Naive thymus-derived CD4-positive, alpha-beta T cell (primary cell): ENCODE results near the gene DISP1. TPM values are rescaled to one million over a fixed set of nuclear protein-coding genes. Genes with fewer than 3 reads are reported as not detected.

Experiments
- ATAC-seq: fragments of 150-1000 bp; cut with Tn5 transposase; 2 replicates; pipeline ENCODE4 v1.10.0; 2021; ENCODE audit warnings: mild to moderate bottlenecking, moderate library complexity
- CTCF ChIA-PET: fragments of 350-600 bp; sonication (Branson Sonifier 250); formaldehyde crosslinking; loops from one replicate; lab custom pipeline; 2021; ENCODE audit warnings: antibody characterized with exemption; lab: Charles Lee
- POLR2A ChIA-PET: fragments of 350-600 bp; sonication (Branson Sonifier 250); formaldehyde crosslinking; loops from one replicate; lab custom pipeline; 2021; ENCODE audit warnings: antibody characterized with exemption, inconsistent platforms; lab: Charles Lee
- DNase-seq, 9 donors: peaks; one replicate each; pipeline versions ENCODE4 v3.0.0 to v3.0.0-alpha.2; 2020 to 2022; ENCODE audit warnings: mixed read lengths in 1 of 9
- H3K27ac ChIP-seq: one replicate; pipeline ENCODE4 v1.7.0; 2013; ENCODE audit warnings: mild to moderate bottlenecking, low read depth, low read length, moderate library complexity
- H3K27me3 ChIP-seq, 2 donors: one replicate each; pipeline ENCODE4 v1.7.0; 2013; ENCODE audit warnings: low read length in 2 of 2, mild to moderate bottlenecking in 2 of 2, moderate library complexity in 2 of 2; ENCODE audit not compliant: control insufficient read depth in 2 of 2, insufficient read depth in 2 of 2
- H3K36me3 ChIP-seq, 3 experiments: 1 replicate in 2 of 3; 2 replicates in 1 of 3; pipeline ENCODE4 v1.7.0; 2013; ENCODE audit warnings: low read length in 3 of 3, mild to moderate bottlenecking in 3 of 3, moderate library complexity in 1 of 3; ENCODE audit not compliant: insufficient read depth in 3 of 3, control insufficient read depth in 2 of 3
- H3K4me1 ChIP-seq, 2 donors: one replicate each; pipeline ENCODE4 v1.7.0; 2013; ENCODE audit warnings: low read length in 2 of 2, mild to moderate bottlenecking in 2 of 2, moderate library complexity in 1 of 2; ENCODE audit not compliant: control insufficient read depth in 2 of 2, insufficient read depth in 2 of 2
- H3K4me3 ChIP-seq: 2 replicates; pipeline ENCODE4 v1.7.0; 2013; ENCODE audit warnings: mild to moderate bottlenecking, low read length
- H3K9me3 ChIP-seq, 3 experiments: 1 replicate in 2 of 3; 2 replicates in 1 of 3; pipeline ENCODE4 v1.7.0; 2013; ENCODE audit warnings: low read length in 3 of 3; ENCODE audit not compliant: control insufficient read depth in 2 of 3
- H3K27ac Mint-ChIP-seq, 9 donors: one replicate each; pipeline ENCODE4 v1.8.0; 2020 to 2022; ENCODE audit warnings: mixed read lengths in 9 of 9, mild to moderate bottlenecking in 8 of 9, moderate library complexity in 5 of 9, inconsistent platforms in 2 of 9
- H3K27me3 Mint-ChIP-seq, 5 donors: one replicate each; pipeline ENCODE4 v1.8.0; 2021 to 2022; ENCODE audit warnings: mixed read lengths in 5 of 5, mild to moderate bottlenecking in 1 of 5
- H3K36me3 Mint-ChIP-seq, 5 donors: one replicate each; pipeline ENCODE4 v1.8.0; 2020 to 2022; ENCODE audit warnings: mixed read lengths in 5 of 5, mild to moderate bottlenecking in 3 of 5, inconsistent platforms in 1 of 5
- H3K4me1 Mint-ChIP-seq, 7 donors: one replicate each; pipeline ENCODE4 v1.8.0; 2020 to 2022; ENCODE audit warnings: mixed read lengths in 7 of 7, mild to moderate bottlenecking in 3 of 7, inconsistent platforms in 1 of 7
- H3K4me3 Mint-ChIP-seq, 10 donors: one replicate each; pipeline ENCODE4 v1.8.0; 2020 to 2022; ENCODE audit warnings: mild to moderate bottlenecking in 10 of 10, mixed read lengths in 10 of 10, moderate library complexity in 6 of 10, inconsistent platforms in 2 of 10
- H3K9me3 Mint-ChIP-seq, 11 donors: one replicate each; pipeline ENCODE4 v1.8.0; 2020 to 2022; ENCODE audit warnings: mixed read lengths in 11 of 11, mild to moderate bottlenecking in 4 of 11, inconsistent platforms in 1 of 11, moderate library complexity in 1 of 11
- intact Hi-C, 2 donors: fragments of 100-400 bp; cut with micrococcal nuclease; formaldehyde crosslinking; loops; one replicate each; pipeline ENCODE4 v1.15.1; 2023
- polyA plus RNA-seq, 2 donors: library from polyadenylated mRNA; unstranded; fragments of 300-500 nt; fragmentation: Illumina TruSeq; gene quantifications; one replicate each; pipeline ENCODE4 v1.2.3, GENCODE V29; 2021
- total RNA-seq, 6 experiments: library from RNA in 5 of 6; stranded (reverse) in 5 of 6; gene quantifications; 1 replicate in 5 of 6; 2 replicates in 1 of 6; pipeline ENCODE4 v1.2.3 and lab custom pipeline; 2021 to 2026

The DISP1 gene
- total and polyA plus RNA-seq, 7 experiments from 2014 or later = 1.7 to 4.6 (median 3.0) TPM

DNA sequence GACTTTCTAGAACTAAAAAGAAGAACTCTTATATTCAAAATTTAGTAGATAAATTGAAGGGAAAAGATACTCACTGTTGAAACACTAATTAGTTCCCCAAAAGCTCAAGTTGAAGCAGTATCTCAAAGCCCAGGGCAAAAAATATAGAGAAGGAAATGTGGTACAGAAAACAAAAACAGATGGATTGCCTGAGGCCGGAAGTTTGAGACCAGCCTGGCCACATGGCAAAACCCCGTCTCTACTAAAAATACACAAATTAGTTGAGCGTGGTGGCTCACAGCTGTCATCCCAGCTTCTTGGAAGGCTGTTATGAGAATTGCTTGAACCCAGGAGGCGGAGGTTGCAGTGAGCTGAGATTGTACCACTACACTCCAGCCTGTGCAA, 41.9 kb upstream of the DISP1 start:
- Mint-ChIP-seq H3K36me3 (peaks cover 0 to 14% (median 6%) of the 10 kb centered on the region in 5 donors), H3K27me3 (peaks cover 0 to 13% (median 8%) of the 10 kb centered on the region in 5 donors), H3K9me3 (peaks cover 5 to 22% (median 13%) of the 10 kb centered on the region in 11 donors), H3K4me1 (peaks cover 11 to 22% (median 15%) of the 10 kb centered on the region in 7 donors), H3K4me3 (peak overlapping the region in 9 of 10 donors; percentile 45 to 70 (median 59)), H3K27ac (peak overlapping the region; percentile 48 to 90 (median 80))
- ChIA-PET CTCF (no interaction called here), POLR2A (no interaction called here)
- Histone ChIP-seq H3K27ac (no peak overlapping the region), H3K27me3 (no peaks in the 10 kb centered on the region), H3K4me1 (peaks cover 0 to 8% of the 10 kb centered on the region in 2 donors), H3K4me3 (no peak overlapping the region), H3K36me3 (no peaks in the 10 kb centered on the region), H3K9me3 (peaks cover 0 to 9% (median 0%) of the 10 kb centered on the region in 3 experiments)
- intact Hi-C loops = no loop called here
- DNase-seq (no peak), ATAC-seq (peak; percentile 62)

- H3K9me3 ChIP-seq = no peaks in the 10 kb centered on the region
- Mint-ChIP-seq H3K36me3 (no peaks in the 10 kb centered on the region), H3K27me3 (peaks cover 8 to 21% (median 15%) of the 10 kb centered on the region in 5 donors), H3K9me3 (no peaks in the 10 kb centered on the region), H3K4me1 (peaks cover 5 to 12% (median 11%) of the 10 kb centered on the region in 7 donors), H3K27ac (no peak overlapping the region), H3K4me3 (no peak overlapping the region)
- CTCF ChIA-PET = no interaction called here
- H3K36me3 ChIP-seq = no peaks in the 10 kb centered on the region
- no peak for ATAC-seq
- no peak overlapping the region for H3K27ac ChIP-seq
- peaks cover 0 to 5% of the 10 kb centered on the region in 2 donors for H3K4me1 ChIP-seq
- H3K27me3 ChIP-seq = no peaks in the 10 kb centered on the region
- intact Hi-C loops = no loop called here
- DNase-seq = no peak
- H3K4me3 ChIP-seq = no peak overlapping the region
- POLR2A ChIA-PET = no interaction called here
Observed at GRCh38 chr1:222777463-222777862, 37.4 kb upstream of the DISP1 start.

- ChIA-PET CTCF (no interaction called here), POLR2A (no interaction called here)
- ATAC-seq (no peak), DNase-seq (no peak)
- Histone ChIP-seq H3K36me3 (no peaks in the 10 kb centered on the region), H3K9me3 (no peaks in the 10 kb centered on the region), H3K27ac (no peak overlapping the region), H3K4me3 (no peak overlapping the region), H3K27me3 (no peaks in the 10 kb centered on the region), H3K4me1 (peaks cover 0 to under 1% of the 10 kb centered on the region in 2 donors)
- Mint-ChIP-seq H3K27me3 (peaks cover 8 to 21% (median 15%) of the 10 kb centered on the region in 5 donors), H3K4me1 (peaks cover under 1 to 7% (median 6%) of the 10 kb centered on the region in 7 donors), H3K27ac (no peak overlapping the region), H3K9me3 (no peaks in the 10 kb centered on the region), H3K36me3 (no peaks in the 10 kb centered on the region), H3K4me3 (no peak overlapping the region)
- intact Hi-C loops = no loop called here
Observed at GRCh38 chr1:222777977-222778376, 36.9 kb upstream of the DISP1 start.

DNA sequence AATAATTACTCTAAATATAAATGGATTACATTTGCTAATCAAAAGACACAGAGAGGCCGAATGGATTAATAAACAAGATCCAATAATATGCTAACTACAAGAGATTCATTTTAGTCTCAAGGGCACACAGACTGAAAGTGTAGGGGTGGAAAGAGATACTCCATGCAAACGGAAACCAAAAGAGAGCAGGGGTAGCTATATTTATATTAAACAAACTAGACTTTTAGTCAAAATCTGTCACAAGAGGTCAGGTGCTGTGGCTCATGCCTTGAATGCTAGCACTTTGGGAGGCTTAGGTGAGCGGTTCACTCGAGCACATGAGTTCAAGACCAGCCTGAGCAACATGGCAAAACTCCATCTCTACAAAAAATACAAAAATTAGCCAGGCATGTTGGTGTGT, 33.6 kb upstream of the DISP1 start:
- Histone ChIP-seq H3K4me1 (no peaks in the 10 kb centered on the region), H3K9me3 (no peaks in the 10 kb centered on the region), H3K27ac (no peak overlapping the region), H3K36me3 (no peaks in the 10 kb centered on the region), H3K27me3 (no peaks in the 10 kb centered on the region), H3K4me3 (no peak overlapping the region)
- ChIA-PET CTCF (no interaction called here), POLR2A (no interaction called here)
- H3K9me3 Mint-ChIP-seq = no peaks in the 10 kb centered on the region
- peaks cover 11 to 34% (median 19%) of the 10 kb centered on the region in 5 donors for H3K27me3 Mint-ChIP-seq
- H3K4me1 Mint-ChIP-seq = no peaks in the 10 kb centered on the region
- intact Hi-C loops = no loop called here
- ATAC-seq = no peak
- H3K4me3 Mint-ChIP-seq = no peak overlapping the region
- no peak overlapping the region for H3K27ac Mint-ChIP-seq
- DNase-seq = no peak
- no peaks in the 10 kb centered on the region for H3K36me3 Mint-ChIP-seq

DNA sequence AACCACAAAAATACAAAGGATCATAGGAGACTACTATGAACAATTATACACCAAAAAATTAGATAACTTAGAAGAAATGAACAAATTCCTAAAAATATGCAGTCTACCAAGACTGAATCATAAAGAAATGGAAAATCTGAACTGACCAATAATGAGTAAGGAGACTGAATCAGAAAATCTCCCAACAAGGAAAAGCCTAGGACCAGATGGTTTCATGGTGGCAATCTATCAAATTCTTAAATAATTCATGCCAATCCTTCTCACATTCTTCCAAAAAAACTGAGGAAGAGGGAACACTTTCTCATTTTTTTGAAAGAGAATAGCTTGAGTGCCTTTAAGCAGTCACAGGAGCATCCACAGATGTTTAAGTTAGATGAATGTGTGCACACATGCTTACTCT, 31.8 kb upstream of the DISP1 start:
- no peak overlapping the region for H3K4me3 ChIP-seq
- intact Hi-C loops = no loop called here
- DNase-seq (no peak), ATAC-seq (no peak)
- no peak overlapping the region for H3K27ac Mint-ChIP-seq
- ChIA-PET POLR2A (interaction anchor here (0.6 to 0.7 kb wide), 2 partner anchors 605 to 1679 kb away, joined by 3 read pairs; no protein-coding TSS in a partner anchor), CTCF (no interaction called here)
- H3K4me1 ChIP-seq = no peaks in the 10 kb centered on the region
- H3K4me1 Mint-ChIP-seq = peaks cover 0 to 2% (median 0%) of the 10 kb centered on the region in 7 donors
- H3K4me3 Mint-ChIP-seq = no peak overlapping the region
- peaks cover 11 to 31% (median 24%) of the 10 kb centered on the region in 5 donors for H3K27me3 Mint-ChIP-seq
- no peaks in the 10 kb centered on the region for H3K27me3 ChIP-seq
- H3K9me3 Mint-ChIP-seq = no peaks in the 10 kb centered on the region
- H3K36me3 Mint-ChIP-seq = no peaks in the 10 kb centered on the region
- H3K36me3 ChIP-seq = no peaks in the 10 kb centered on the region
- H3K27ac ChIP-seq = no peak overlapping the region
- no peaks in the 10 kb centered on the region for H3K9me3 ChIP-seq

- Histone ChIP-seq H3K9me3 (no peaks in the 10 kb centered on the region), H3K4me1 (no peaks in the 10 kb centered on the region), H3K27ac (no peak overlapping the region), H3K27me3 (no peaks in the 10 kb centered on the region), H3K4me3 (no peak overlapping the region), H3K36me3 (no peaks in the 10 kb centered on the region)
- intact Hi-C loops = no loop called here
- peaks cover 0 to under 1% (median 0%) of the 10 kb centered on the region in 11 donors for H3K9me3 Mint-ChIP-seq
- POLR2A ChIA-PET = no interaction called here
- H3K27me3 Mint-ChIP-seq = peaks cover 11 to 30% (median 24%) of the 10 kb centered on the region in 5 donors
- no peaks in the 10 kb centered on the region for H3K36me3 Mint-ChIP-seq
- CTCF ChIA-PET = no interaction called here
- H3K4me1 Mint-ChIP-seq = peaks cover 0 to 3% (median 0%) of the 10 kb centered on the region in 7 donors
- no peak overlapping the region for H3K27ac Mint-ChIP-seq
- no peak overlapping the region for H3K4me3 Mint-ChIP-seq
- ATAC-seq (no peak), DNase-seq (no peak)
Observed at GRCh38 chr1:222784371-222784770, 30.5 kb upstream of the DISP1 start.

GRCh38 chr1:222784916-222785315, 29.9 kb upstream of the DISP1 start:
- H3K9me3 Mint-ChIP-seq = peaks cover 0 to 5% (median 0%) of the 10 kb centered on the region in 11 donors
- Histone ChIP-seq H3K9me3 (no peaks in the 10 kb centered on the region), H3K4me3 (no peak overlapping the region), H3K36me3 (no peaks in the 10 kb centered on the region), H3K27me3 (no peaks in the 10 kb centered on the region), H3K27ac (no peak overlapping the region), H3K4me1 (no peaks in the 10 kb centered on the region)
- no peak overlapping the region for H3K4me3 Mint-ChIP-seq
- H3K27me3 Mint-ChIP-seq = peaks cover 11 to 30% (median 24%) of the 10 kb centered on the region in 5 donors
- ChIA-PET CTCF (no interaction called here), POLR2A (no interaction called here)
- peaks cover 0 to 3% (median 0%) of the 10 kb centered on the region in 7 donors for H3K4me1 Mint-ChIP-seq
- ATAC-seq (no peak), DNase-seq (no peak)
- H3K36me3 Mint-ChIP-seq = no peaks in the 10 kb centered on the region
- intact Hi-C loops = no loop called here
- no peak overlapping the region for H3K27ac Mint-ChIP-seq
